GM19240 (cell line): ENCODE data around the gene TRIOBP.

ENCODE experiments used
- DNase-seq: peaks from one replicate; pipeline ENCODE4 v3.0.0; 2011; ENCODE audit warnings: low spot score; ENCODE audit not compliant: insufficient read length

The TRIOBP gene

GRCh38 chr22:37726241-37726887, 29.5 kb downstream of the TRIOBP start:
- DNase-seq: no peak

- DNase-seq: no peak
These were observed 31.8 kb downstream of the TRIOBP start for GRCh38 chr22:37728620-37729019.

- peak; percentile 29 for DNase-seq
These were observed 35.1 kb downstream of the TRIOBP start for GRCh38 chr22:37731804-37732471.

- DNase-seq: no peak
These were observed 36.1 kb downstream of the TRIOBP start for GRCh38 chr22:37732699-37733607.

- no peak for DNase-seq
These were observed 37.0 kb downstream of the TRIOBP start for GRCh38 chr22:37733625-37734401.

- no peak for DNase-seq
These were observed 37.5 kb downstream of the TRIOBP start for GRCh38 chr22:37734402-37734700.

GRCh38 chr22:37734964-37735451, 38.2 kb downstream of the TRIOBP start:
- no peak for DNase-seq

- no peak for DNase-seq
These were observed 42.2 kb downstream of the TRIOBP start for GRCh38 chr22:37739035-37739434.

GRCh38 chr22:37739611-37740049, 42.8 kb downstream of the TRIOBP start:
- no peak for DNase-seq

- no peak for DNase-seq
These were observed 43.8 kb downstream of the TRIOBP start for GRCh38 chr22:37740455-37741311.

GRCh38 chr22:37741312-37741795, 44.5 kb downstream of the TRIOBP start:
- no peak for DNase-seq

GRCh38 chr22:37742376-37743171, 45.7 kb downstream of the TRIOBP start:
- no peak for DNase-seq

GRCh38 chr22:37744589-37744988, 47.7 kb downstream of the TRIOBP start:
- no peak for DNase-seq

- DNase-seq: peak; percentile 92
These were observed 48.9 kb downstream of the TRIOBP start for GRCh38 chr22:37745548-37746365.

- DNase-seq: no peak
These were observed 49.7 kb downstream of the TRIOBP start for GRCh38 chr22:37746366-37747079.

GRCh38 chr22:37747080-37747714, 50.3 kb downstream of the TRIOBP start:
- no peak for DNase-seq

- no peak for DNase-seq
These were observed 50.9 kb downstream of the TRIOBP start for GRCh38 chr22:37747715-37748100.
